ENCODE data around the gene FAM124A.

DNA sequence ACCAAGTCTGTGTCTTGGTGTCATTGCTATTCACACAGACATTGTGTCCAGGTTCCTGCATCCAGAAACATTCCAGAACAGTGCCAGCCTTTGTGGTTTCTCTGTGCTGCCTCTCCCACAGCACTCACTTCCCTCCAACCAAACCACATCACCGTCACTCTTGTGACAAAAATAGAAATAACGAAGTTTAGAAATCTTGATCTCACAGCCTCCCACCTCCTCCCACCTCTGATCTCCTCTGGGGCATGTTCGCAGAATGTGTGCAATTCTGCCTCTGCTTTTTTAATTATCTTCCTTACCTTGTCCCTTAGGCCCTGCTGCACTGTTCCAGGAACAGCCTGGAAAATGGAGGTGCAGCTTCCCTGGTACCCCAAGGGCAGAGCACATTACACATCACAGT lies 108.6 kb downstream of the FAM124A start:
- TF ChIP-seq CTCF (IDR thresholded peaks at IDR 0.05; ENCODE audit: extremely low read depth in 1 of 2, insufficient read depth in 1 of 2, low read depth in 1 of 2, low read length in 2 of 2) (no peak), POLR2A (IDR thresholded peaks at IDR 0.05; ENCODE audit: low read depth, low read length) (no peak), POLR2AphosphoS5 (IDR thresholded peaks at IDR 0.05; ENCODE audit: insufficient read depth, low read depth, low read length) (no peak), MAX (IDR thresholded peaks at IDR 0.05; ENCODE audit: insufficient read depth, insufficient read length) (no peak)

Data from endothelial cell of umbilical vein (primary cell).